ENCODE measurements around the gene SYCP2. TPM values are rescaled to one million over a fixed set of nuclear protein-coding genes. Genes with fewer than 3 reads are reported as not detected.

The SYCP2 gene
- total RNA-seq, 2 experiments from 2014 or later = 3.9 to 4.4 TPM

DNA sequence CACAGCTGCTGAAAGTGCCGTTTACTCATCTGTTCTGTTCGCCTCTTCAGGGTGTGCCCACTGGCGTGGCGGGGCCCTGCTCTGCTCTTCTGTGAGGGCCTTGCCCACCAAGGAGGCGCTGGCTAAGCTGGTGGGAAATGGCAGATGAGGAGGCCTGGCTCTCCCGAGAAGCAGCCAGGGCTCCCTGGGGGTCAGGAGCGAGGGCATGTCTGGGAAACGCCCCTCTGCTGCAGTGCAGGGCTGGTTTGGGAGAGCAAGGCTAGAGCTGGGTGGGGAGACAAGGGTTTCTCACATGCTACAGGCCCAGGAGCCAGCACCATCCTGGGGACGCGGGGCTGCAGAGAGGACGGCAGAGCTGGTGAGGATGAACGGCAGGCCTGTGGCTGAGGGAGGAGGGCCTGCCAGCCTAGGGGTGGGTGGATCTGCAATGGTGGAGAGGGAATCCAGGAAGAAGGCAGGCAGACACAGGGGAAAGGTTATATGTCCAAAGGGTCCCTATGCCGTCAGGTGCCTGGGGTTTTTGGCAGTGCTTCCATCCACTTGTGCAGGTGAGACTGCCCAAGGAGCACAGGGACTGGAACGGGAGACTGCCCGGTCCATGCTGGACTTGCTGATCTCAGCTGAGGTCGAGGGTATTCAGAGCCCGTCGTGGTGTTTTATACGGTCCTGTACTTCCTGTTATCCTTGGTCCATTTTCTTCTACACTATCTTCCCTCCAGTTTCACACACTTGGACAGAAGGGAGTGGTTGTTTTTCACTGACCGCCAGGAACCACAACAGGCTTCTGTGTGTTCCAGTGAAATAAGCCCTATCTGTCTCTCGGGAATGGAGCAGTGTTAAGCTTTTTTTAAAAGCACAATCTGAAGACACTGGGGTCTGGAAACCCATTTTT is 119.2 kb downstream of the SYCP2 start:
- POLR2A ChIA-PET = no interaction called here
- CTCF ChIA-PET = no interaction called here

Other genes starting within 250 kb of the SYCP2 start
- 1 to 10 TPM; 5.5 to 6.1 TPM for gene PPP1R3D, start 6.7 kb upstream of the SYCP2 start, total RNA-seq
- gene FAM217B, start 6.8 kb upstream of the SYCP2 start, total RNA-seq = 10 to 100 TPM; 28.3 to 33.2 TPM
- gene CDH26, start 24.8 kb upstream of the SYCP2 start, total RNA-seq = 1 to 10 TPM in 1 of 2 experiments, under 1 TPM in 1; 0.46 to 1.1 TPM